Left ventricle myocardium inferior (tissue), 1 donor: ENCODE data around the gene SMAD4. TPM values are rescaled to one million over a fixed set of nuclear protein-coding genes. Genes with fewer than 3 reads are reported as not detected.

ENCODE experiments used
- DNase-seq: peaks from one replicate; pipeline ENCODE4 v3.0.0-alpha.2; 2020
- H3K27ac ChIP-seq: fragments of 200-600 bp; replicated peaks from 2 replicates; pipeline ENCODE4 v1.8.0; 2021
- H3K27me3 ChIP-seq: fragments of 200-600 bp; 2 replicates; pipeline ENCODE4 v1.8.0; 2021; ENCODE audit warnings: low read depth
- H3K36me3 ChIP-seq: fragments of 200-600 bp; 2 replicates; pipeline ENCODE4 v1.8.0; 2021
- H3K4me1 ChIP-seq: fragments of 200-600 bp; 2 replicates; pipeline ENCODE4 v1.8.0; 2021
- H3K4me3 ChIP-seq: fragments of 200-600 bp; 2 replicates; pipeline ENCODE4 v1.8.0; 2021; ENCODE audit warnings: mild to moderate bottlenecking, moderate library complexity
- H3K9me3 ChIP-seq: fragments of 200-600 bp; replicated peaks from 2 replicates; pipeline ENCODE4 v1.8.0; 2021
- intact Hi-C: fragments of 100-400 bp; cut with micrococcal nuclease; formaldehyde crosslinking; loops from one replicate; pipeline ENCODE4 v1.11.0; 2022
- total RNA-seq: library from RNA; stranded (reverse); fragmentation: NEBNext Ultra II Directional; extraction: Animal tissue kit (Norgen Biotek cat#: 25700); gene quantifications from one replicate; pipeline ENCODE4 v1.2.1, GENCODE V29; 2021
- TF ChIP-seq, protein P1 (sequence below): fragments of 200-600 bp; IDR thresholded peaks from 2 replicates; pipeline ENCODE4 v1.8.0; 2021; ENCODE audit warnings: antibody characterized with exemption, mild to moderate bottlenecking, borderline replicate concordance
- donor health status: DM: no; HTN: yes; CAD: no; lungs with severe emphysema.

The SMAD4 gene
- total RNA-seq, 1 donor from 2014 or later, result 82.9 TPM

DNA sequence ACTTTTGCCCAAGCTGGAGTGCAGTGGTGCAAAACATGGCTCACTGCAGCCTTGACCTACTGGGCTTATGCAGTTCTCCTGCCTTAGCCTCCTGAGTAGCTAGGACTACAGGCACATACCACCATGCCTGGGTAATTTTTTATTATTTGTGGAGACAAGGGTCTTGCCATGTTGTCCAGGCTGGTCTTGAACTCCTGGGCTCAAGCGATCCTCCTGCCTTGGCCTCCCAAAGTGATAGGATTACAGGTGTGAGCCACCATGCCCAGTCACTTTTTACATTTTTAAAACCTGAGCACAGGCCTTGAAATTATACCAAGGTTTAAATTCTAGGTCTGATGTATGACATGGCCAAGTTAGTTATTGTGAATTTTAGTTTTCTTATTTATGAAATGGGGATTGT lies 18.2 kb downstream of the SMAD4 start:
- intact Hi-C loops, result loop anchor here (10.0 kb wide), 1 partner anchor 147 kb away; the partner anchor contains the start of gene MEX3C
- no peaks in the 10 kb centered on the region for H3K9me3 ChIP-seq
- peaks cover 43% of the 10 kb centered on the region for H3K4me1 ChIP-seq
- DNase-seq, result no peak
- TF ChIP-seq, protein P1, sequence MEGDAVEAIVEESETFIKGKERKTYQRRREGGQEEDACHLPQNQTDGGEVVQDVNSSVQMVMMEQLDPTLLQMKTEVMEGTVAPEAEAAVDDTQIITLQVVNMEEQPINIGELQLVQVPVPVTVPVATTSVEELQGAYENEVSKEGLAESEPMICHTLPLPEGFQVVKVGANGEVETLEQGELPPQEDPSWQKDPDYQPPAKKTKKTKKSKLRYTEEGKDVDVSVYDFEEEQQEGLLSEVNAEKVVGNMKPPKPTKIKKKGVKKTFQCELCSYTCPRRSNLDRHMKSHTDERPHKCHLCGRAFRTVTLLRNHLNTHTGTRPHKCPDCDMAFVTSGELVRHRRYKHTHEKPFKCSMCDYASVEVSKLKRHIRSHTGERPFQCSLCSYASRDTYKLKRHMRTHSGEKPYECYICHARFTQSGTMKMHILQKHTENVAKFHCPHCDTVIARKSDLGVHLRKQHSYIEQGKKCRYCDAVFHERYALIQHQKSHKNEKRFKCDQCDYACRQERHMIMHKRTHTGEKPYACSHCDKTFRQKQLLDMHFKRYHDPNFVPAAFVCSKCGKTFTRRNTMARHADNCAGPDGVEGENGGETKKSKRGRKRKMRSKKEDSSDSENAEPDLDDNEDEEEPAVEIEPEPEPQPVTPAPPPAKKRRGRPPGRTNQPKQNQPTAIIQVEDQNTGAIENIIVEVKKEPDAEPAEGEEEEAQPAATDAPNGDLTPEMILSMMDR, result no peak
- no peaks in the 10 kb centered on the region for H3K27me3 ChIP-seq
- no peak overlapping the region for H3K4me3 ChIP-seq
- no peak overlapping the region for H3K27ac ChIP-seq
- peaks cover 24% of the 10 kb centered on the region for H3K36me3 ChIP-seq

GRCh38 chr18:51049137-51049536 lies 19.1 kb downstream of the SMAD4 start:
- intact Hi-C loops, result loop anchor here (10.0 kb wide), 1 partner anchor 146 kb away; the partner anchor contains the start of gene MEX3C
- H3K4me3 ChIP-seq, result no peak overlapping the region
- H3K9me3 ChIP-seq, result no peaks in the 10 kb centered on the region
- peaks cover 41% of the 10 kb centered on the region for H3K4me1 ChIP-seq
- no peak overlapping the region for H3K27ac ChIP-seq
- H3K36me3 ChIP-seq, result peaks cover 24% of the 10 kb centered on the region
- TF ChIP-seq, protein P1, result no peak
- DNase-seq, result no peak
- H3K27me3 ChIP-seq, result no peaks in the 10 kb centered on the region

DNA sequence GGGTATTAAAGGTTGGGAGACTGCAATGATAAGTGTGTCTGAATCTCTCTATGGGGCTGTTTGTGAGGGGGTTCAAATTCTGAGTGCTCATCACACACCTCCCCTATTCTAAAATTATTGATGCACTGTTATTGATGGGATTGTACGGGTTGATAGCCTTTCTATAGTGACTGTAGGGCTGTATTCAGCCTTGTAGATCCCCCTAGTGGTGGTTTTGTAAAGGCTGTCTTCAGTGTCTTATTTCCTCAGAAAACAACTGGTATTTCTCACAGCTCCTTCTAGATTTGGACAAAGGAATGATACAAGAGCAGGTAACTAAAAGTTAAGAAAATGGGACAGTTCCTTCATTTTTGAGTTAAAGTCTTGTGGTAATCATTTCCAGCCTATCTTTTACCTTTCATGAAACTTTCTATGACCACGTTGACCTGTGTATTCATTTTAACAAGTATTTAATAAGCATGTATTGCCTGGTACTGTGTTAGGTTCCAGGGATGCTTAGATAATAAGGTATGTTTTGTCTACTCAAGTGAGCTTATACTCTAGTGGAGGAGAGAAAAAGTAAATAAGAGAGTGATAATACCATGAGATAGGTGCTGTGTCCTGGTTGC lies 21.2 kb downstream of the SMAD4 start:
- Histone ChIP-seq H3K9me3 (no peaks in the 10 kb centered on the region), H3K27ac (no peak overlapping the region), H3K4me1 (peaks cover 31% of the 10 kb centered on the region), H3K27me3 (no peaks in the 10 kb centered on the region), H3K36me3 (peaks cover 41% of the 10 kb centered on the region), H3K4me3 (no peak overlapping the region)
- DNase-seq, result no peak
- TF ChIP-seq, protein P1, result peak; percentile 84
- intact Hi-C loops, result loop anchor here (10.0 kb wide), 1 partner anchor 226 kb away; the partner anchor contains the start of gene MRO

- intact Hi-C loops, result loop anchor here (10.0 kb wide), 1 partner anchor 229 kb away; the partner anchor contains the start of gene MRO
- Histone ChIP-seq H3K27ac (no peak overlapping the region), H3K4me1 (peaks cover 29% of the 10 kb centered on the region), H3K9me3 (no peaks in the 10 kb centered on the region), H3K36me3 (peaks cover 37% of the 10 kb centered on the region), H3K27me3 (no peaks in the 10 kb centered on the region), H3K4me3 (no peak overlapping the region)
- no peak for DNase-seq
- TF ChIP-seq, protein P1, result no peak
Observed at GRCh38 chr18:51053814-51054213, 23.8 kb downstream of the SMAD4 start.

DNA sequence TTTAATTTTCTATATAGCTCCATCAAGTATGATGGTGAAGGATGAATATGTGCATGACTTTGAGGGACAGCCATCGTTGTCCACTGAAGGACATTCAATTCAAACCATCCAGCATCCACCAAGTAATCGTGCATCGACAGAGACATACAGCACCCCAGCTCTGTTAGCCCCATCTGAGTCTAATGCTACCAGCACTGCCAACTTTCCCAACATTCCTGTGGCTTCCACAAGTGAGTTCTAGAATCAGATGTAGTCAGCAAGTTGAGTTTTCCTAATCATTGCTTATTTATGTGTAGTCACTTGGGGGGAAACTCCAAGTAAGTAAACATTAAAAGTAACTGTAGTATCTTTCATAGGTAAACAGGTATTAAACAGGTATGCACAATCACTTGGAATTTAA lies 24.8 kb downstream of the SMAD4 start:
- intact Hi-C loops, result loop anchor here (10.0 kb wide), 1 partner anchor 230 kb away; the partner anchor contains the start of gene MRO
- TF ChIP-seq, protein P1, result no peak
- Histone ChIP-seq H3K4me1 (peaks cover 29% of the 10 kb centered on the region), H3K36me3 (peaks cover 42% of the 10 kb centered on the region), H3K27me3 (no peaks in the 10 kb centered on the region), H3K4me3 (no peak overlapping the region), H3K9me3 (no peaks in the 10 kb centered on the region), H3K27ac (no peak overlapping the region)
- DNase-seq, result no peak
